Measurements from ENCODE around the gene CFAP65.

The CFAP65 gene

DNA sequence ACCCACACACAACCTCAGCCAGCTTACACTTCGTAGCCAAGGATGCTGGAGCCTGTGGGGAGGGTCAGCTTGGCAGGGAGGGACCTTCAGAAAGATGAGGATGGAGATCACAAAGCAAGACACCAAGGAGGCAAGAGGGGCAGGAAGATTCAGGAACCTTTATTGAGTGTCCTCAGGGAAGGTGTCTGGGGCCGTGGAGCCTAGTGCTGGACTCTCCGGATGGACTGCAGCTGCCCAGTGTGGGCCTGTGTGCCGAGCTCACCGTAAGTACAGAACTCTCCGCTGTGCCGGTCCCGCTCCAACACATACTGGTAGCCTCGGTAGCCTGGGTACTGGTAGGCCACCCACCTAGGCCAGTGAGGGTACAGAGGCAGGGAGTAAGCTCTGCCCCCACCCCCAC, 51.3 kb downstream of the CFAP65 start:
- DNase-seq (ENCODE audit: low read depth): no peak

DNA sequence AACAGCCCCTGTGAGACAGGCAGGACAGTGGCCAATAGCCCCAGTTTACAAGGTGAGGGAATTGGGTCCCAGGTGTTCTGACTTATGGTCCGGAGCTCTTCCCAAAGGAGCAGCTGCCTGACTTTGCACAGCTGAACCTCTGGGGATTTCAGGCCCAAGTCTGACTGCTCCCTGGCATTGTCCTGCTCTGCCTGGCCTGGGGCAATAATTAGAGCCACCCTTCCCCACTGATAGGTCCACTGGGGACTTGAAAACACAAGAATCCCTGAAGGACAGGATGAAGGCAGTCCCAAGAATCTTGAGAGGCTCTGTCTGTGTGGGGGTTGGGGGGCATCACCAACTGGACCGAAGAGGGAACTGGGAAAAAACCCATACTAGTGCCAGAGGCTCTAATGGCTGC, 52.7 kb downstream of the CFAP65 start:
- no peak for DNase-seq (ENCODE audit: low read depth)

DNA sequence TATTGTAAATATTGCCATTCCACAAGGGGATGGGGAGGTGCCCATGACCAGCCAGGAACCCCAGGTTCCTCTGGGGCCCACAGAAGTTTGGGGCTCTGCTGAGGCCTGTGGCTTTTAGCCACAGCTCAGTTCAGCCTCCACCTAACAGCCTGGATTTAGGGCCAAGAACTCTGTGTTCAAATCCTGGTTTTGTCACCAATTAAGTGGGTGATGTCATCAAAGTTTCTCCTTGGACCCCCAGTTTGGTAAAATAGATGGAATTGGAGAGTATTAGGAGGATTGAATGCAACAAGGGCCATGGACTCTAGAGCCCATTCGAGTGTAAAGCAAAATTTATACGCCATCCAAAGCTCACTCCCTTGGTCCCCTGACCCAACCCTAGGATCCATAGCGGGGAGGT, 53.2 kb downstream of the CFAP65 start:
- no peak for DNase-seq (ENCODE audit: low read depth)

DNA sequence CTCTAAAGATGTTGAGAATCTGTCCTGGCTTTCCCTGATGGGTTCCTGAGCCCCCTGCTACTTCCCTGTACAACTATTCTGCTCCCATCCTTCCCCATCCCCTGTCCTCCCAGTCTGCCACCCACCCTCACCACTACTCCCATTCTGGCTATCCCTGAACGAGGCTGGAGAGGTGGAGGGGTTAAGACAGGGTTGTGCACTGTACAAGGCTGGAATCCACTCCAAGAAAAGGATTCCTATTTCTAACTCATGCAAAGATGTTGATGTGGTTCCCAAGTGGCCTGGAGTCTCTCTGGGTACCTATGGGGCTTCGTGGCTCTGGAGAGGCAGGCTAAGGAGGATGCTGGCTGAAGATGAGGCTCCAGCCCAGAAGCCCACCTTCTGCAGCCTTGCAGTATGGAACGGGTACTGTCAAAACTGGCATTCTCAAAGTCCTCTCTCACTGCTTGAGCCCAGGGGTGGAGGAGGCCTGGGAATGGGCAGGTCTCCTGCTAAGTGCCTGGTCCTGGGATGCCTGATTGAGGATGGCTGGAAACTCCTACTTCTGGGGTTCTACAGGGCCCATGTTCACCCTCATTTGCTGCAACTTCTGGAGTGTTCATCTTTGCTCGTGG, 55.1 kb downstream of the CFAP65 start:
- DNase-seq (ENCODE audit: low read depth): no peak

DNA sequence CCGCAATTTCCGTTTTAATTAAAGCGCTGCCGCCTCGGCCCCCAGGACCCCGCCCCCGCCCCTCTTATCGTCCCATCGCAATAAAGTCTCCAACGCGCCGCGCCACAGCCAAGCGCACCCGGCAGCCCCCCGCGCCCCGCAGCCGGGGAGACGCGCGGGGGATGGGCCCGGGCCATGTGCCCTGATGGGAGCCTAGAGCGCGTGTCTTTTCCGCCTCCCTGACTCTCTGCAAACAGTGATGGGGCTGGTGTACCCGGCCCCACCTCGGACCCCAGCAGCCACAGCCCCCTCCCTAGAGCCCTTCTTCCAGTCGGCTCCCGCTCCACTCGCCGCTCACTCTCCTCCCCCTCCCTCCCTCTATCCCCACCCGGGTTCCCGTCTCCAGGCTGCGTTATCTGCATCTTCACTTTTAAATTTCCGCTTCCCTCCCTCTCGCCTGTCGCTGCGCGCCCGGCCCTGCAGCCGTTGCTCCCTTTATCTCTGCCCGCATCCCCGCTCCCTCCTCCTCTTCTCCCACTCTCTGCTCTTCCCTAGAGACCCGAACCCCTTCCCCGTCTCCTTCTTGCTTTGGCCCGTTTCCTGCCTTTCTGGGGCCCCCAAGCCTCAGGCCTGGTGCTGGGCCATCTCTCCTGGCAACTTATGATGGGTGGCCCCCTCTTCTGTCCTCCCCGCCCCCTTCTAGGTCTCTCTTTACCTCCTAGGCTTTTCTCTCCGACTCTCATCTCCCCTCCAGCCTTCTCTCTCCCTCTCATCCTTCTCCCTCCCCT, 55.8 kb downstream of the CFAP65 start:
- no peak for DNase-seq (ENCODE audit: low read depth)

DNA sequence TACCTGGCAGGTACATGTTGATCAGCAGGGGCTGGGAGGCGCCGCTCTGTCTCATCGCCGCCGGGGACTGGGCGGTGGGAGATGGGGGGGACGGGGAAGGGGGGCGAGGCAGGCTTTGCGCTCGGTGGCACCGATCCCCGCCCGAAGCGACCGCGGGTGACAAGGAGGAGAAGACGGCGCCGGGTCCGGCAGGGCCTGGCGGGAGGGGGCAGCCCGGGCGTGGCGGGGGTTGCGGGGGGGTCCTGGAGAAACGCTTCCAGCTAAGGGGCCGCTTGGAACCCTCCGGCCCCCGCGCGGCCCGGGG, 56.3 kb downstream of the CFAP65 start, which contains the start of gene FEV:
FEV (minus strand) TSS at position 164 of the 304 bp plus-strand sequence; CDS start at position 55, 109 bp downstream.
- no peak for DNase-seq (ENCODE audit: low read depth)

DNA sequence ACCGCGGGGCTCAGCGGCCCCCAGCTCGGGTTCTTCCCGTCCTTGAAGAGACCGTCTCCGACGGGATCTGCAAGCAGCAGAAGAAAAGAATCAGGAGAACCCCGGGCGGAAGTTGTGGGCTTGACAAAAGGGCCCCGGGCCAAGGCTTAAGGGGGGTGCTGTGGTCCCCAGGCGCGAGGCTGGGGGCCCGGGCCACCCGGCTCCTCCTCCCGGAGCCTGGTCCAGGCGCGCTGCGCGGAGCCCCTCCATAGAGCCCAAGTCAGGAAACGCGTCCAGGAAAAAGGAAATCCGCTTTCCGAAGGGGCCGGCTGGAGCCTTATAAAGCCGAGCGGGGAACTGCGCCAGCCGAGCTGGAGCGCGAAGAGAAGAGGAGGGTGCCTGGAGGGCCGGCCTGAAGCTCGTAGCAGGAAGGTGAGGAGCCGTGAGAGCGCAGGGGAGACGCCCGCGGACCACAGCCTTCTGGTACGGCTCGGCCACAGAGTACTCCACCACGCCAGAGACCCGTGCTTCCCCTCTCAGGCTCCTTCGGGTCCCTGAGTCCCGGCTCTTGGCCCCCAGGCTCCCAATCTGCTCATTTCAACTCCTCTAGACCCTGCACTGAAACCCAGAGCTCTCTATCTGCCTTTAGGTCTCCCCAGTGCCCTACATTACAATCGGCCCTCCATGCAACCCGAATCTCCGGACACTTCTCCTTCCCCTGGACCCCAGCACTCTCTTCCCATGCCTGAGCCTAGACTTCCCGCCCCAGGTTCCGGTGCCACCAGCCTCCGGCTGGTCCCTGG, 56.9 kb downstream of the CFAP65 start:
- DNase-seq (ENCODE audit: low read depth): no peak

DNA sequence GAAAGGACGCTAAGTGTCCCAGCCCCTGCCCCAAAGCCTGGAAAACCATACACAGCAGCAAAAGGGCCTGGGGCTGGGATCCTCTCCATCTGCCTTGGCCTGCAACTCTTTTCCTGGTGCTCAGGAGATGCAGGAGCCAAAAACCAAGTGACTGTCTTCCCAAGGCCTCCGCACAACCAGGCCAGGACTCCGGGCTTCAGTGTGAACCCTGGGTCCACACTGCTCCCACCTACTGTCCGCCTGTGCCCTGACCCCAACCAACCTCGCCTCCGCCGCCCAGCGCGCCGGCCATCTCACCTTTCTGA, 57.4 kb downstream of the CFAP65 start:
- no peak for DNase-seq (ENCODE audit: low read depth)

DNA sequence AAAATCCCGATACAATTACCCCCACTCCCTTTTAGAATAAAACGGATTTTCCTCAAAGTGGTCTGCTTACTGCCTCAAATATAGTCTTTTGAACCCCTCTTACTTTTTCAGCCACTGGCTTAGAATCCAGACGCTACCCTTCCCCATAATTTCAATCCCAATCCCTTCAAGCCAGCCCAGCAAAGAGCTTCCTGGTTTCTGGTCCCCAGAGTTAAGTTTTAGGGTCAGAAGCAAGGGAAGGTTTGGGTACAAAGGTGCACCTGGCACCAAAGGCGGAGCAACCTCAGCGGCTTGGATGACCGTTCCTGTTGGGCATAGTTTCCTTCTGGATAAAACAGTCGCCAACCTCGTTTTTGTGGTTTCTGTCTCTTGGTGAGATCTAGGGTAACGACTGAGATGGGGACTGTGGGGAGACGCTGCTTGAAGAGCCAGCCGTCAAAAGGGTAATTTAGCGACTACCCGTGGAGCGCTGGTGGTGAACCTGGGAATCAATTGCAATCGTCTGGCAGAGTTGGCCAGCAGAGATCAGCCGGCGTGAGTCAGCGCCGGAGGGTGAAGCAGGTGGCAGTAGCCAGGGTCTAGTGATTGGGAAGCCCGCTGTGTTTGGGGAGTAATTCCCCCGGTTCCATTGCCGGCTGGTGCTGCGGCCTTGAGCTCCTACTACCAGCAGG, 57.9 kb downstream of the CFAP65 start:
- no peak for DNase-seq (ENCODE audit: low read depth)

DNA sequence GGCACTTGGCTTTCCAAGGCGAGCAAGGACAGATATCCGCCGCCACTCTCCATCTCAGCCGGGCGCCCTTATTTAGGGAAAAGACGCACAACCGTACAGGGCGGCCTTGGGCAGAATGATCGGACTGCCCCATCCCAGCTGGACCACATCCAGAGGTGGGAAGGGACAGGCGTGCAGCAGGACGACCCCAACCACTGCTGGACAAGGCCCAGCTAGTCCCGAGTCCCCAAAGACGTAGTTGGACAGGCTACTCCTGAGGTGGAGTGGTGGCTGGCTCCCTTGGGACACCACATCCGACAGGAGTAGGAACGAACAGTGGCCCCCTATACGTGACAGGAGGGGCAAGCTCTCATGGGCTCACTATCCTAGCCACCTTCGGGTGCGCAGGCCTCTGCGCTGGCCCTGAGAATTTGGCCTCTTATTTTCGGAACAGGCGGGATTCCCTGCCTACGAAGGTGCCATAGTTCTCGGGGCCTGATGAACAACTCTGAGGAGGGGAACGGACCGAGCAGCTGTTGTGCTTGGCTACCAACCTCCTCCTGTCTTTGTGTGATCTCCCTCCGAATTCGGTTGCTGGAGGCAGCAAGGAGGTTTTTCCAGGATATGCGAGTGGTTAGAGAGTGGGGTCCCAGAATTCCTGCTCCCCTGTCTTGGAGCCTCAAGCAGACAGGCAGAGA, 58.6 kb downstream of the CFAP65 start:
- no peak for DNase-seq (ENCODE audit: low read depth)

DNA sequence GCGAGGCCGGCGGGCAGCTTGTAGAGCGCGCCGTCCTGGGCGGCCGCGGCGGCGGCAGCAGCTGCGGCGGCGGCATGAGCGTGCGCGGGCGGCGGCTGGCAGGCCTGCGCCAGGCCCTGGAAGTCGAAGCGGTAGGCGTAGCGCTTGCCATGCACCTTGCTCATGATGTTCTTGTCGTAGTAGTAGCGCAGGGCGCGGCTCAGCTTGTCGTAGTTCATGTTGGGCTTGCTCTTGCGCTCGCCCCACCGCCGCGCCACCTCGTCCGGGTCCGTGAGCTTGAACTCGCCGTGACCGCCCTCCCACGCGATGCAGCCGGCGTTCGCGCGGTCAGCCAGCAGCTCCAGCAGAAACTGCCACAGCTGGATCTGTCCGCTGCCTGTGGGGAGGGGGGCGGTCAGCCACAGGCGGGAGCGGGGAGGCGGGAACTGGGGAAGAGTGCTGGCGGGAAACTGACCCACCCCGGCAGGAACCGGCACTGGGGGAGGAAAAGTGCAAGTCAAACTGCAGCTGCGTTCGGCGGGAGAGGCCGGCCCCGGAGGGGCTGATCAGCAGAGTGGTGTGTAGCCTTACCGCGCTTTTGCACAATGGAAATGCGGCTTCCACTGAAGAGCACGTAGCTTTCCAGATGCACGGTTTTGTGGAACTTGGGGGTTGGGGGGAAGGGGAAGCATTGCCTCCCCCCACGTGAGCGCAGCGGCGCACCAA, 59.3 kb downstream of the CFAP65 start:
- DNase-seq (ENCODE audit: low read depth): no peak

DNA sequence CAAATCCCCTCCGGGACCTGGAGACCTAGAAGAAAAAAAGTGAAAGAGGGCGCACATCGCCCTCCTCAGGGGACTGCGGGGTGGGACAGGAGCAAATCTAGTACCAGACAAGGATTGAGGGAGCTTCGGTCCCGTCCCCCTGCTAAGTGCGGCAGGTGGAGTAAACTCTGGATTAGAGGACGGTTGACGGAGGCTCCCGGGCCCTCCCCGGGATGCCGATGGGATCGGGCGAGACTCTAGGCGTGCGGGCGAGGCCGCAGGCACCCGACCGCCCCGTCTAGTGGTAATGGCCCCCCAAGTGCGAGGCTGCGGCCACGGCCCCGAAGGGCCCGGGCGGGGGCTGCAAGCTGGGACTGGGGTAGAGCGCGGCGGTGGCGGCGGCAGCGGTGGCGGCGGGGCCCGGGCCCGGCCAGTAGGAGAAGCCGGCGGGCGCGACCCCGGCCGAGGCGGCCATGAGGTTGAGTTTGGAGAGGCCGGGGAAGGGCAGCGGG, 59.9 kb downstream of the CFAP65 start:
- no peak for DNase-seq (ENCODE audit: low read depth)

DNA sequence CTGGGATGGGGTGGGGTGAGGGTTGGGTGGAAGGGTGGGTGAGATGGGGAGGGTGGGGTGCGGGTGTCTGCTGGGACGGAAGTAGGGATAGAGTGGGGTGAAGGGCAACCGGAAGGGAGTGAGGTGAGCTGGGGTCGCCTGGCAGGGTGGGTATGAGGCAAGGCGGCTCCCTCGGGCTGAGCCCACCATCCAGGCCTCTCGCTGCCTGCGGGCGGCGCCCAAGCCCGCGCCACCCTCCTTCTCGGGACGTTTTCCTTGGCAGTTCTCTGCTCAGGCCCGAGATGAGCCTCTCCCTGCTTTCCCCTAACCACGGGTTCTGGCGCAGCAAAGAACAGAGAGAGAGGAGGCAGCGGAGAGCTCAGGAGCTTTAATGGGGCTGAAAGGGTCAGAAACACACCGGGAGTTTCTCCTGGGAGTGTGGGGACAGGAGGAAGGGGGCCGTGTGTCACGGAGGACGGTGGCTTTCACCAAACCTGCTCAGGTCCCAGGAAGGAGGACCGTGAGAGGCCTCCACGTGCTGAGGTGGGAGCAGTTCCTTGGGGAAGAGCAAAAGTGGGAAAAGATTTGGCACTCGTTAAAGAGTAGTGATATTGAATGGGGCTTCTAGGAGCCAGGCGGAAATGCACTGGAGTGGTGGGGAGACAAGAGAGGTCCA, 60.5 kb downstream of the CFAP65 start:
- DNase-seq (ENCODE audit: low read depth): no peak

DNA sequence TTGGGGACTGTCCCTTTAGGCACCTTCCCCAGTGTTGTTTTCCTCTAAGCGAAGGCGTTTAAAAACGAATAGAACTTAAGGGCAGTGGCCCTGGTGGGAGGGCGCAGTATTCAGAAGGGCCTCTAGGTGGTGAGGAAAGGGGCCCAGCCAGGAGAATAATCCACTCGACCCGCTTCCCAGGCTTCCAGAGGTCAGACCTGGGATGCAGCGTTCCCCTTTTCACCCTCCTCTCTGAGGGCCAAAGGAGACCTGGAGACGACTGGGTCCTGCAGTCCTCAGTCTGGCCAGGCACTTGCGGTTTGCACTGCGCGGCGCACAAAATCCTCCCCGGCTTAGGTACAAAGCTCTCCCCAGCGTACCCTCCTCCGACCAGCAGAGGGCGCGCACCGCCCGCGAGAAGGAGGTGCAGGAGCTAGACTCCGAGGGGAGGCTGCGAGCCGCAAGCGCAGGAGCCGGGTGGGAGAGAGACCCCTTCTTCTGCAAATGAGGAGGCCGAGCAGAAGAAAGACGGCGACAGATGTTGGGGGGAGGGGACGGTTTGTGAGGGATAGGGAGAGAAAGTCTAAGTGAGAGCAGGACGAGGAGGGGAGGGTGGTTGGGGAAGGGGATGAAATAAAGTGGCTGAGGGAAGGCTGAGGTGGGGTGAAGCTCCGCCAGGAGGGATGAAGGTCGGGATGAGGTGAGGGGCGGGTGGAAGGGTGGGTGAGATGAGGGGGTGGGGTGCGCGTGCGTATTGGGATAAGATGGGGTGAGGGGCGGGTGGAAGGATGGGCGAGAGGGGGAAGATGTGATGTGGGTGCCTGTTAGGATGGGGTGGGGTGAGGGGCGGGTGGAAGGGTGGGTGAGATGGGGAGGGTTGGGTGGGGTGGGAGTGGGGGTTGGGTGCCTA, 61.2 kb downstream of the CFAP65 start:
- DNase-seq (ENCODE audit: low read depth): peak; percentile 73

DNA sequence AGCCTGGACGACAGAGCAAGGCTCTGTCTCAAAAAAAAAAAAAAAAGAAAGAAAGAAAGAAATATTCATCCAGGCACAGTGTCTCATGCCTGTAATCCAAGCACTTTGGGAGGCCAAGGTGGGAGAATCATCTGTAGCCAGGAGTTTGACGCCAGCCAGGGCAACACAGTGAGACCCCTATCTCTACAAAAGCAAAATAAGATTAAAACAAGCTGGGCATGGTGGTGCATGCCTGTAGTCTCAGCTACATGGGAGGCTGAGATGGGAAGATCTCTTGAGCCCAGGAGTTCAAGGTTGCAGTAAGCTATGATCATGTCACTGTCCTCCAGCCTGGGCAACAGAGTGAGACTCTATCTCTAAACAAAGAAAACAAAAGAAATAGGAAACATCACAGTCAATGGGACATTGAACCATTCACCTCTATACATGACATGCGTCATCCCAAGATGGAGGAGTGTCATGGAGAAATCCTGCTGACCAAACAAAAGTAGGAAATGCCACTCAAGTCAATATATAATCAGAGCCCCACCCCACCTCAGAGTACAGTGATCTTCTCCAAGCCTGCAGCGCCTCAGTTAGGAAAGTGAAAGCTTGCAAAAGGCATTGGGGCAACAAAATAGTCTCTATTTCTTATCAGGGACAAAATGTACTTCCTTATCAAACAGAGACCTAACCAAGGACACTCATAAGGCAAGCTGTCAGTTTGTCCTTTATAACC, 66.1 kb downstream of the CFAP65 start:
- DNase-seq (ENCODE audit: low read depth): no peak

DNA sequence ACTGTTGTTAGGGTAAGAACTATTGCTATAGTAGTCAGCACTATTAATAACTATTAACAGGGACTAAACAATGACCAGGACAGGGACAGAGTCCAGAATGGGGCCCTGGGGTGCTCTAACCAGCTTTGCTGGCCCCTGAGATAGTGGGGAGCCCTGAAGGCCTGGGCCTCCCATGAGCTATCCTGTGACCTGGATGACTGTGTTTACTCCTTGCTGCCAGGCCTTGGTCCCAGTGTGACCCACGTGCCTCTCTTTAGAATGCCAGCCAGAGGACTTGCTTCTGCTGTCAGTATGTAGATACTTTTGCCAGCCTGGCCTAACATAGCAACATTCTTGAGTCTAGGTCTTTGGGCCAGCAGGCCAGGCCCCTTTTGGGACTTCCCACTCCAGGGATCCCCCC, 70.4 kb downstream of the CFAP65 start:
- no peak for DNase-seq (ENCODE audit: low read depth)

DNA sequence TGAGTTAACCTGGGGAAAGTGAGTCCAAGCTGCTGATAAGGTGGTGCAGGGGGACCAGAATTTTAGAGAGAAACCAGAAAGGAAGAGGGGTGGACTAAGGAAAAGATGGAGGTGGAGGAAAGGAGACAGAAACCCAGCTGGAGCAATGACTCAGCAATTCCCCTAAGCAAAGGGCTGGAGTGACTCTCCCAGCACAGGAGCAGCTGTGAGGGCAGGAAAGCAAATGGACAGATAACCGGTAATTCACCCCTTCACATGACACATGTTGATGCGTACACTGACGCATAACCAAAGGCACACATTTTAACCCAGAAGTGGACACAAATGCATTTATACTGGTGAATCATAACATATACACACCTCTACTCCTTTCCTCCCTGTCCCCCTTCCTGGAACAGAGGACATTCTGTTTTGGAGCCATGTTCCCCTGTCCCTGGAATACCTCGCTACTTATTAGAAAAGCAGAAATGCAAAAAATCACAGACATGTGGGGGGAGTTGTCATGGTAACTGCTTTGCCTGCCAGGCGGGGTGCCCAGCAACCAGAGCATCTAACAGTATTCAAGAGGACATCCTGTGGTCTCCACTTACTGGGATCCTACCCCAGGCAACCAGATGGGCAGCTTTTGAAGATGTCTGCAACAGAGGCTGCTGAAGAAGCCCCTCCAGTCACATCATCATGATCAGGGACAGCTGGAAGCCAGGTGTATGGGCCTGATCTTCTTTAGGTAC, 77.1 kb downstream of the CFAP65 start:
- no peak for DNase-seq (ENCODE audit: low read depth)

DNA sequence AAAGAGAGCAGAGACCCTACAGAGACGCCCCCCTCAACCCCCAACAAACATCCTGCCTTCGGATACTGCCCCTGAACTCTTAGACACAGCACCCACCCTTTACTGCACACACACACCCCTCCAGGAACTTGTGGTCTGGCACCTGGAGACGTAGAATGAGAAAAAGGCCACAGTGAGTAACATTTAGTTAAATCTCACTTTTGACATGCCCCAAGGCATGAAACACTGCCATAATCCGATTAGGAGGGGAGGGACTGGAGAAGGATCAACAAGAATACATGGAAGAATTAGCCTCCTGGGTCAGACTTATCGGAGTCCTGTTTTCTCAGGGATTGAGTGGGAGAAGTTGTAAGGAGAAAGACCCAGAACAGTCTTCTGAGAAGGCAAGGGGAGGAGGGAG, 77.7 kb downstream of the CFAP65 start:
- no peak for DNase-seq (ENCODE audit: low read depth)

All from stimulated activated CD8-positive, alpha-beta memory T cell treated with anti-CD3 and anti-CD28 coated beads, Interleukin-12 subunit alpha, Interleukin-12 subunit beta, amount 100 ng/mL, for 1 hour (primary cell).